ENCODE measurements around the gene STING1. TPM values are rescaled to one million over a fixed set of nuclear protein-coding genes. Genes with fewer than 3 reads are reported as not detected.

Gene STING1
- total and polyA plus RNA-seq, 2 of the 8 experiments (the other 6 are each of a cell fraction or from before 2014, with no cell fraction given): 0.26 to 0.47 TPM

GRCh38 chr5:139494256-139494655 is 11.7 kb upstream of the STING1 start:
- H3K4ac ChIP-seq (replicated peaks; ENCODE audit: insufficient read length, low read depth, low read length): no peak overlapping the region
- H4K8ac ChIP-seq (ENCODE audit: extremely low read depth, insufficient read depth, low read length): no peak overlapping the region
- POLR2A ChIA-PET (ENCODE audit: partially characterized antibody): interaction anchor here (1.0 to 1.4 kb wide), 2 partner anchors 49 to 65 kb away, joined by 3 read pairs; no protein-coding TSS in a partner anchor
- H2AK5ac ChIP-seq (ENCODE audit: low read depth, low read length): no peak overlapping the region
- no peaks in the 10 kb centered on the region for H3K27me3 ChIP-seq (replicated peaks in 1 of 4; ENCODE audit: control insufficient read depth in 3 of 4, extremely low read depth in 1 of 4, insufficient read depth in 3 of 4, low read length in 3 of 4)
- no peaks in the 10 kb centered on the region for H3K9me3 ChIP-seq (ENCODE audit: insufficient read depth in 2 of 2, low read depth in 1 of 2, low read length in 1 of 2)
- H4K5ac ChIP-seq (ENCODE audit: insufficient read length, low read depth, low read length): no peak overlapping the region
- DNase-seq (ENCODE audit: low read depth in 1 of 2, low spot score in 2 of 2): no peak
- H4K91ac ChIP-seq (replicated peaks; ENCODE audit: insufficient read length, low read length): no peak overlapping the region
- H3K79me2 ChIP-seq (ENCODE audit: control insufficient read depth in 1 of 2, insufficient read depth in 2 of 2, low read length in 2 of 2): no peaks in the 10 kb centered on the region
- H3K23me2 ChIP-seq (ENCODE audit: low read depth, low read length): no peaks in the 10 kb centered on the region
- H3K36me3 ChIP-seq (ENCODE audit: control insufficient read depth in 2 of 4, insufficient read depth in 4 of 4, low read length in 3 of 4): no peaks in the 10 kb centered on the region
- no peak overlapping the region for H2BK12ac ChIP-seq (ENCODE audit: low read depth, low read length)
- no peaks in the 10 kb centered on the region for H3K79me1 ChIP-seq (ENCODE audit: low read depth, low read length)
- no peak overlapping the region for H3K14ac ChIP-seq (ENCODE audit: insufficient read length)
- H2BK20ac ChIP-seq (ENCODE audit: low read length): no peak overlapping the region
- CTCF ChIA-PET (ENCODE audit: partially characterized antibody): interaction anchor here (0.5 to 12.9 kb wide), 5 partner anchors 12 to 71 kb away, joined by 3 to 122 read pairs (median 7); partner anchors contain the start of gene STING1
- no peak overlapping the region for H3K4me2 ChIP-seq (ENCODE audit: insufficient read depth in 1 of 2, low read depth in 2 of 2, low read length in 2 of 2)
- no peak for FAIRE-seq
- no peak overlapping the region for H3K4me3 ChIP-seq (ENCODE audit: extremely low read depth in 1 of 4, insufficient read depth in 2 of 4, low read depth in 3 of 4, low read length in 4 of 4)
- 92% methylated on average over 3 of the region's 3 CpGs; no CpG with 5 or more reads in 1 of the 2 experiments for WGBS, 2 experiments (ENCODE audit: extremely low coverage in 1 of 2, insufficient coverage in 1 of 2, insufficient read length in 1 of 2, insufficient replicate concordance in 2 of 2, low coverage in 1 of 2, low lambda C conversion rate in 2 of 2, missing lambda C conversion rate in 1 of 2)
- no peaks in the 10 kb centered on the region for H3K4me1 ChIP-seq (replicated peaks in 1 of 4; ENCODE audit: control insufficient read depth in 3 of 4, insufficient read depth in 4 of 4, low read length in 3 of 4)
- H2AFZ ChIP-seq (ENCODE audit: low read length): no peak overlapping the region
- H3K9ac ChIP-seq (replicated peaks in 1 of 4; ENCODE audit: extremely low read depth in 1 of 4, low read depth in 3 of 4, low read length in 3 of 4): no peak overlapping the region
- H4K20me1 ChIP-seq (replicated peaks in 1 of 2; ENCODE audit: control insufficient read depth in 1 of 2, insufficient read depth in 2 of 2, low read length in 2 of 2): no peaks in the 10 kb centered on the region
- no peak overlapping the region for H3K56ac ChIP-seq (replicated peaks; ENCODE audit: insufficient read length, low read depth, low read length)
- H2BK15ac ChIP-seq (ENCODE audit: low read length): no peak overlapping the region
- H2BK120ac ChIP-seq (replicated peaks; ENCODE audit: low read depth, low read length): no peak overlapping the region
- no peak overlapping the region for H3K18ac ChIP-seq (ENCODE audit: extremely low read depth, low read length)
- H2BK5ac ChIP-seq (ENCODE audit: low read depth, low read length): no peak overlapping the region
- no peak overlapping the region for H3K27ac ChIP-seq (ENCODE audit: low read depth, low read length)
- no peak overlapping the region for H3K23ac ChIP-seq (ENCODE audit: insufficient read length)
- TF ChIP-seq ZNF274 (IDR thresholded peaks at IDR 0.05; ENCODE audit: borderline replicate concordance, extremely low read depth, low read length) (no peak), JUND (IDR thresholded peaks at IDR 0.05; ENCODE audit: low read length) (no peak), KDM4A (IDR thresholded peaks at IDR 0.05; ENCODE audit: low read depth, low read length, severe bottlenecking) (no peak), SUZ12 (IDR thresholded peaks at IDR 0.05; ENCODE audit: low read length) (no peak), TEAD4 (IDR thresholded peaks at IDR 0.05; ENCODE audit: low read depth, low read length) (no peak), SIN3A (conservative IDR thresholded peaks at IDR 0.05 in 1 of 2, IDR thresholded peaks at IDR 0.05 in 1 of 2; ENCODE audit: low read depth in 1 of 2, low read length in 2 of 2) (no peak), HDAC2 (IDR thresholded peaks at IDR 0.05; ENCODE audit: borderline replicate concordance in 1 of 2, low read depth in 2 of 2, low read length in 2 of 2) (no peak), SIRT6 (IDR thresholded peaks at IDR 0.05; ENCODE audit: low read length) (no peak)
